AG04450 (cell line): ENCODE measurements around the gene MACF1. TPM values are rescaled to one million over a fixed set of nuclear protein-coding genes. Genes with fewer than 3 reads are reported as not detected.

Experiments
- CTCF ChIA-PET: fragments of 300-600, 350-600 bp; formaldehyde crosslinking; extraction: SDS; loops from one replicate; lab custom pipeline; 2022; ENCODE audit warnings: antibody characterized with exemption, inconsistent platforms; lab: Charles Lee
- POLR2A ChIA-PET: fragments of 350-600 bp; formaldehyde crosslinking; extraction: SDS; loops from one replicate; lab custom pipeline; 2021; ENCODE audit warnings: antibody characterized with exemption, inconsistent platforms; lab: Yijun Ruan, JAX
- DNase-seq: peaks from one replicate; pipeline ENCODE4 v3.0.0-alpha.2; 2011; ENCODE audit warnings: low read depth, low spot score
- H3K27ac ChIP-seq: one replicate; pipeline ENCODE4 v1.5.1; 2012; ENCODE audit warnings: low read depth, low read length, control low read depth
- H3K27me3 ChIP-seq: one replicate; pipeline ENCODE4 v1.6.0; 2012; ENCODE audit warnings: low read length; ENCODE audit not compliant: control insufficient read depth, insufficient read depth
- H3K4me3 ChIP-seq: 2 replicates; pipeline ENCODE4 v1.5.1; 2011; ENCODE audit warnings: mild to moderate bottlenecking, low read depth, low read length, control low read depth
- H3K9me3 ChIP-seq: 2 replicates; pipeline ENCODE4 v1.5.1; 2012; ENCODE audit warnings: low read length; ENCODE audit not compliant: control insufficient read depth, insufficient read depth
- polyA plus RNA-seq: library from polyadenylated mRNA; depleted of rRNA; stranded (reverse); fragments of >200 nt; gene quantifications from 2 replicates; pipeline ENCODE4 v1.2.3, GENCODE V29; 2011
- TF ChIP-seq, protein P1 (sequence below): IDR thresholded peaks from 2 replicates; pipeline ENCODE4 v1.5.1; 2011; ENCODE audit warnings: low read depth, low read length, control low read depth, inconsistent platforms

The MACF1 gene
- polyA plus RNA-seq, 1 experiment: 118 TPM

GRCh38 chr1:39266269-39266668 is 61.8 kb downstream of the MACF1 start:
- Histone ChIP-seq H3K4me3 (no peak overlapping the region), H3K9me3 (no peaks in the 10 kb centered on the region), H3K27me3 (no peaks in the 10 kb centered on the region), H3K27ac (no peak overlapping the region)
- CTCF ChIA-PET: interaction anchor here (0.8 to 2.0 kb wide), 2 partner anchors 61 to 74 kb away, joined by 3 to 4 read pairs; partner anchors contain the start of gene MACF1
- TF ChIP-seq, protein P1, sequence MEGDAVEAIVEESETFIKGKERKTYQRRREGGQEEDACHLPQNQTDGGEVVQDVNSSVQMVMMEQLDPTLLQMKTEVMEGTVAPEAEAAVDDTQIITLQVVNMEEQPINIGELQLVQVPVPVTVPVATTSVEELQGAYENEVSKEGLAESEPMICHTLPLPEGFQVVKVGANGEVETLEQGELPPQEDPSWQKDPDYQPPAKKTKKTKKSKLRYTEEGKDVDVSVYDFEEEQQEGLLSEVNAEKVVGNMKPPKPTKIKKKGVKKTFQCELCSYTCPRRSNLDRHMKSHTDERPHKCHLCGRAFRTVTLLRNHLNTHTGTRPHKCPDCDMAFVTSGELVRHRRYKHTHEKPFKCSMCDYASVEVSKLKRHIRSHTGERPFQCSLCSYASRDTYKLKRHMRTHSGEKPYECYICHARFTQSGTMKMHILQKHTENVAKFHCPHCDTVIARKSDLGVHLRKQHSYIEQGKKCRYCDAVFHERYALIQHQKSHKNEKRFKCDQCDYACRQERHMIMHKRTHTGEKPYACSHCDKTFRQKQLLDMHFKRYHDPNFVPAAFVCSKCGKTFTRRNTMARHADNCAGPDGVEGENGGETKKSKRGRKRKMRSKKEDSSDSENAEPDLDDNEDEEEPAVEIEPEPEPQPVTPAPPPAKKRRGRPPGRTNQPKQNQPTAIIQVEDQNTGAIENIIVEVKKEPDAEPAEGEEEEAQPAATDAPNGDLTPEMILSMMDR: 0 out of 2 replicates have a peak, but pooled peaks have one; percentile 11
- no peak for DNase-seq
- POLR2A ChIA-PET: no interaction called here

- no peak for DNase-seq
- H3K27me3 ChIP-seq: no peaks in the 10 kb centered on the region
Observed at GRCh38 chr1:39266792-39267191, 62.3 kb downstream of the MACF1 start.

GRCh38 chr1:39268112-39268581 is 63.7 kb downstream of the MACF1 start:
- ChIA-PET CTCF (interaction anchor here (2.2 to 2.8 kb wide), 3 partner anchors 76 to 170 kb away, joined by 7 to 15 read pairs (median 13); no protein-coding TSS in a partner anchor), POLR2A (interaction anchor here (0.5 kb wide), 2 partner anchors 160 to 172 kb away, joined by 3 read pairs; no protein-coding TSS in a partner anchor)
- Histone ChIP-seq H3K27ac (peak overlapping the region; percentile 75), H3K4me3 (peak overlapping the region; percentile 51), H3K27me3 (no peaks in the 10 kb centered on the region), H3K9me3 (no peaks in the 10 kb centered on the region)
- TF ChIP-seq, protein P1: no peak
- DNase-seq: peak; percentile 70

More at GRCh38 chr1:39266792-39267191, 62.3 kb downstream of the MACF1 start:
- Histone ChIP-seq H3K9me3 (no peaks in the 10 kb centered on the region), H3K27ac (no peak overlapping the region), H3K4me3 (no peak overlapping the region)
- ChIA-PET POLR2A (no interaction called here), CTCF (interaction anchor here (2.0 to 2.5 kb wide), 2 partner anchors 62 to 164 kb away, joined by 4 to 7 read pairs; partner anchors contain the start of gene MACF1)
- TF ChIP-seq, protein P1: no peak

- DNase-seq: no peak
- H3K9me3 ChIP-seq: no peaks in the 10 kb centered on the region
- H3K27me3 ChIP-seq: no peaks in the 10 kb centered on the region
- ChIA-PET POLR2A (no interaction called here), CTCF (interaction anchor here (1.1 to 2.8 kb wide), 4 partner anchors 19 to 170 kb away, joined by 3 to 15 read pairs (median 10); no protein-coding TSS in a partner anchor)
- TF ChIP-seq, protein P1: no peak
- peak overlapping the region; percentile 57 for H3K27ac ChIP-seq
- H3K4me3 ChIP-seq: peak overlapping the region; percentile 51
Observed at GRCh38 chr1:39268906-39269305, 64.4 kb downstream of the MACF1 start.

GRCh38 chr1:39269349-39269748 is 64.9 kb downstream of the MACF1 start:
- H3K9me3 ChIP-seq: no peaks in the 10 kb centered on the region
- H3K27me3 ChIP-seq: no peaks in the 10 kb centered on the region
- peak overlapping the region; percentile 40 for H3K27ac ChIP-seq
- peak overlapping the region; percentile 51 for H3K4me3 ChIP-seq
- TF ChIP-seq, protein P1: no peak
- POLR2A ChIA-PET: no interaction called here
- DNase-seq: no peak
- CTCF ChIA-PET: interaction anchor here (1.1 to 2.8 kb wide), 4 partner anchors 18 to 171 kb away, joined by 3 to 15 read pairs (median 10); no protein-coding TSS in a partner anchor
